GM18868 (cell line): ENCODE measurements around the gene PALS1.
"Not testable (repeated sequence)": the region's sequence is repeated elsewhere in the genome, so short reads cannot be mapped to it uniquely, and the experiment has no call there.

ENCODE experiments used
- ATAC-seq: cut with Tn5 transposase; IDR thresholded peaks from one replicate; pipeline ENCODE4 v1.9.1; 2021; ENCODE audit warnings: mild to moderate bottlenecking, moderate library complexity; ENCODE audit not compliant: unreplicated experiment

Gene PALS1

GRCh38 chr14:67257906-67258305 lies 16.7 kb downstream of the PALS1 start:
- no peak for ATAC-seq

- ATAC-seq: no peak
Observed at GRCh38 chr14:67260965-67261364, 19.7 kb downstream of the PALS1 start.

GRCh38 chr14:67263499-67264149 lies 22.4 kb downstream of the PALS1 start:
- ATAC-seq: no peak

- ATAC-seq: no peak
Observed at GRCh38 chr14:67265131-67265530, 23.9 kb downstream of the PALS1 start.

GRCh38 chr14:67267576-67268328 lies 26.5 kb downstream of the PALS1 start:
- no peak for ATAC-seq

- no peak for ATAC-seq
Observed at GRCh38 chr14:67268426-67269150, 27.4 kb downstream of the PALS1 start.

GRCh38 chr14:67269298-67270060 lies 28.2 kb downstream of the PALS1 start:
- no peak for ATAC-seq

GRCh38 chr14:67270145-67270753 lies 29.0 kb downstream of the PALS1 start:
- no peak for ATAC-seq

GRCh38 chr14:67270933-67271332 lies 29.7 kb downstream of the PALS1 start:
- ATAC-seq: no peak

- not testable (repeated sequence) for ATAC-seq
Observed at GRCh38 chr14:67273281-67273680, 32.0 kb downstream of the PALS1 start.

- ATAC-seq: no peak
Observed at GRCh38 chr14:67276131-67276530, 34.9 kb downstream of the PALS1 start.

- ATAC-seq: no peak
Observed at GRCh38 chr14:67280506-67280905, 39.3 kb downstream of the PALS1 start.

GRCh38 chr14:67285876-67286452 lies 44.7 kb downstream of the PALS1 start:
- no peak for ATAC-seq
